ENCODE results near the gene ADAM33.

ADAM33 gene

GRCh38 chr20:3667434-3668037 is 14.3 kb downstream of the ADAM33 start:
- no peak for DNase-seq (ENCODE audit: low read depth in 1 of 2, low spot score in 1 of 2)

GRCh38 chr20:3663858-3664257 is 18.0 kb downstream of the ADAM33 start:
- no peak for DNase-seq (ENCODE audit: low read depth in 1 of 2, low spot score in 1 of 2)

GRCh38 chr20:3663031-3663701 is 18.6 kb downstream of the ADAM33 start, which contains the start of gene GFRA4:
Gene GFRA4, minus strand, starts transcription at chr20:3663399. Its CDS starts 0 bp downstream, at chr20:3663399.
- no peak for DNase-seq (ENCODE audit: low read depth in 1 of 2, low spot score in 1 of 2)

GRCh38 chr20:3661814-3662665 is 19.8 kb downstream of the ADAM33 start:
- no peak for DNase-seq (ENCODE audit: low read depth in 1 of 2, low spot score in 1 of 2)

GRCh38 chr20:3661060-3661813 is 20.6 kb downstream of the ADAM33 start:
- DNase-seq (ENCODE audit: low read depth in 1 of 2, low spot score in 1 of 2) = no peak

GRCh38 chr20:3660262-3661059 is 21.3 kb downstream of the ADAM33 start:
- no peak for DNase-seq (ENCODE audit: low read depth in 1 of 2, low spot score in 1 of 2)

- DNase-seq (ENCODE audit: low read depth in 1 of 2, low spot score in 1 of 2) = no peak
These were observed 22.1 kb downstream of the ADAM33 start for GRCh38 chr20:3659492-3660261.

- DNase-seq (ENCODE audit: low read depth in 1 of 2, low spot score in 1 of 2) = no peak
These were observed 22.9 kb downstream of the ADAM33 start for GRCh38 chr20:3658716-3659491.

- DNase-seq (ENCODE audit: low read depth in 1 of 2, low spot score in 1 of 2) = no peak
These were observed 23.6 kb downstream of the ADAM33 start for GRCh38 chr20:3658019-3658715.

- no peak for DNase-seq (ENCODE audit: low read depth in 1 of 2, low spot score in 1 of 2)
These were observed 26.7 kb downstream of the ADAM33 start for GRCh38 chr20:3655131-3655405.

- no peak for DNase-seq (ENCODE audit: low read depth in 1 of 2, low spot score in 1 of 2)
These were observed 27.3 kb downstream of the ADAM33 start for GRCh38 chr20:3654326-3655130.

- DNase-seq (ENCODE audit: low read depth in 1 of 2, low spot score in 1 of 2) = no peak
These were observed 27.9 kb downstream of the ADAM33 start for GRCh38 chr20:3653921-3654320.

GRCh38 chr20:3652676-3653596 is 28.9 kb downstream of the ADAM33 start:
- no peak for DNase-seq (ENCODE audit: low read depth in 1 of 2, low spot score in 1 of 2)

- DNase-seq (ENCODE audit: low read depth in 1 of 2, low spot score in 1 of 2) = no peak
These were observed 29.6 kb downstream of the ADAM33 start for GRCh38 chr20:3652221-3652620.

- no peak for DNase-seq (ENCODE audit: low read depth in 1 of 2, low spot score in 1 of 2)
These were observed 30.4 kb downstream of the ADAM33 start for GRCh38 chr20:3651204-3651962.

GRCh38 chr20:3648951-3649350 is 32.9 kb downstream of the ADAM33 start:
- no peak for DNase-seq (ENCODE audit: low read depth in 1 of 2, low spot score in 1 of 2)
